ENCODE data around the gene B9D1. TPM values are rescaled to one million over a fixed set of nuclear protein-coding genes. Genes with fewer than 3 reads are reported as not detected.

B9D1 gene
- total and polyA plus RNA-seq, 5 donors from 2014 or later = 1.2 to 2.1 (median 1.6) TPM

GRCh38 chr17:19341641-19342610, 20.6 kb downstream of the B9D1 start:
- no peaks in the 10 kb centered on the region for H3K9me3 ChIP-seq (ENCODE audit: control insufficient read depth in 2 of 2, low read length in 2 of 2)
- H3K4me1 ChIP-seq (ENCODE audit: control insufficient read depth, insufficient read depth, low read length, poor library complexity, severe bottlenecking) = no peaks in the 10 kb centered on the region
- Mint-ChIP-seq H3K9me3 (no peaks in the 10 kb centered on the region), H3K27me3 (no peaks in the 10 kb centered on the region), H3K27ac (peak overlapping the region in 1 of 3 donors; percentile 40), H3K36me3 (no peaks in the 10 kb centered on the region), H3K4me3 (no peak overlapping the region), H3K4me1 (no peaks in the 10 kb centered on the region)
- no peaks in the 10 kb centered on the region for H3K36me3 ChIP-seq (ENCODE audit: control insufficient read depth, insufficient read depth, low read length)
- DNase-seq (no peak), ATAC-seq (ENCODE audit: low read depth in 2 of 2) (no peak)
- no peak overlapping the region for H3K4me3 ChIP-seq (ENCODE audit: low read depth, low read length)
- H3K27ac ChIP-seq (ENCODE audit: insufficient read depth, low read length, poor library complexity, severe bottlenecking) = no peak overlapping the region
- no peaks in the 10 kb centered on the region for H3K27me3 ChIP-seq (ENCODE audit: control insufficient read depth, insufficient read depth, low read length)

GRCh38 chr17:19341211-19341631, 21.3 kb downstream of the B9D1 start:
- no peaks in the 10 kb centered on the region for H3K27me3 Mint-ChIP-seq

GRCh38 chr17:19339341-19339815, 23.1 kb downstream of the B9D1 start:
- ATAC-seq (ENCODE audit: low read depth in 2 of 2) (no peak), DNase-seq (no peak)
- H3K4me3 Mint-ChIP-seq = no peak overlapping the region
- H3K4me1 ChIP-seq (ENCODE audit: control insufficient read depth, insufficient read depth, low read length, poor library complexity, severe bottlenecking) = no peaks in the 10 kb centered on the region
- H3K27ac ChIP-seq (ENCODE audit: insufficient read depth, low read length, poor library complexity, severe bottlenecking) = no peak overlapping the region
- no peaks in the 10 kb centered on the region for H3K4me1 Mint-ChIP-seq
- no peaks in the 10 kb centered on the region for H3K27me3 ChIP-seq (ENCODE audit: control insufficient read depth, insufficient read depth, low read length)
- H3K27ac Mint-ChIP-seq = no peak overlapping the region
- no peaks in the 10 kb centered on the region for H3K36me3 Mint-ChIP-seq
- H3K4me3 ChIP-seq (ENCODE audit: low read depth, low read length) = no peak overlapping the region
- no peaks in the 10 kb centered on the region for H3K36me3 ChIP-seq (ENCODE audit: control insufficient read depth, insufficient read depth, low read length)
- H3K9me3 Mint-ChIP-seq = no peaks in the 10 kb centered on the region
- H3K9me3 ChIP-seq (ENCODE audit: control insufficient read depth in 2 of 2, low read length in 2 of 2) = no peaks in the 10 kb centered on the region
- H3K27me3 Mint-ChIP-seq = no peaks in the 10 kb centered on the region

More at GRCh38 chr17:19341211-19341631, 21.3 kb downstream of the B9D1 start:
- H3K27ac ChIP-seq (ENCODE audit: insufficient read depth, low read length, poor library complexity, severe bottlenecking) = no peak overlapping the region
- no peak for ATAC-seq (ENCODE audit: low read depth in 2 of 2)
- DNase-seq = no peak
- no peaks in the 10 kb centered on the region for H3K9me3 ChIP-seq (ENCODE audit: control insufficient read depth in 2 of 2, low read length in 2 of 2)
- Mint-ChIP-seq H3K36me3 (no peaks in the 10 kb centered on the region), H3K27ac (peak overlapping the region in 2 of 3 donors; percentile 40 to 42), H3K4me1 (no peaks in the 10 kb centered on the region), H3K9me3 (no peaks in the 10 kb centered on the region), H3K4me3 (no peak overlapping the region)
- no peaks in the 10 kb centered on the region for H3K27me3 ChIP-seq (ENCODE audit: control insufficient read depth, insufficient read depth, low read length)
- H3K4me3 ChIP-seq (ENCODE audit: low read depth, low read length) = no peak overlapping the region
- no peaks in the 10 kb centered on the region for H3K4me1 ChIP-seq (ENCODE audit: control insufficient read depth, insufficient read depth, low read length, poor library complexity, severe bottlenecking)
- H3K36me3 ChIP-seq (ENCODE audit: control insufficient read depth, insufficient read depth, low read length) = no peaks in the 10 kb centered on the region

- Mint-ChIP-seq H3K4me3 (no peak overlapping the region), H3K9me3 (no peaks in the 10 kb centered on the region), H3K27ac (no peak overlapping the region), H3K4me1 (no peaks in the 10 kb centered on the region), H3K27me3 (no peaks in the 10 kb centered on the region), H3K36me3 (no peaks in the 10 kb centered on the region)
- no peaks in the 10 kb centered on the region for H3K9me3 ChIP-seq (ENCODE audit: control insufficient read depth in 2 of 2, low read length in 2 of 2)
- DNase-seq (peak; percentile 48 to 76 (median 65)), ATAC-seq (ENCODE audit: low read depth in 2 of 2) (peak; percentile 72 to 79)
- H3K36me3 ChIP-seq (ENCODE audit: control insufficient read depth, insufficient read depth, low read length) = no peaks in the 10 kb centered on the region
- H3K4me3 ChIP-seq (ENCODE audit: low read depth, low read length) = no peak overlapping the region
- no peaks in the 10 kb centered on the region for H3K27me3 ChIP-seq (ENCODE audit: control insufficient read depth, insufficient read depth, low read length)
- no peak overlapping the region for H3K27ac ChIP-seq (ENCODE audit: insufficient read depth, low read length, poor library complexity, severe bottlenecking)
- H3K4me1 ChIP-seq (ENCODE audit: control insufficient read depth, insufficient read depth, low read length, poor library complexity, severe bottlenecking) = no peaks in the 10 kb centered on the region
These were observed 24.2 kb downstream of the B9D1 start for GRCh38 chr17:19338031-19338990.

GRCh38 chr17:19337712-19338023, 24.9 kb downstream of the B9D1 start:
- Histone ChIP-seq H3K27me3 (ENCODE audit: control insufficient read depth, insufficient read depth, low read length) (no peaks in the 10 kb centered on the region), H3K4me3 (ENCODE audit: low read depth, low read length) (no peak overlapping the region), H3K27ac (ENCODE audit: insufficient read depth, low read length, poor library complexity, severe bottlenecking) (no peak overlapping the region), H3K4me1 (ENCODE audit: control insufficient read depth, insufficient read depth, low read length, poor library complexity, severe bottlenecking) (no peaks in the 10 kb centered on the region), H3K9me3 (ENCODE audit: control insufficient read depth in 2 of 2, low read length in 2 of 2) (no peaks in the 10 kb centered on the region), H3K36me3 (ENCODE audit: control insufficient read depth, insufficient read depth, low read length) (no peaks in the 10 kb centered on the region)
- H3K4me1 Mint-ChIP-seq = no peaks in the 10 kb centered on the region
- ATAC-seq (ENCODE audit: low read depth in 2 of 2) (no peak), DNase-seq (no peak)
- H3K4me3 Mint-ChIP-seq = no peak overlapping the region
- no peaks in the 10 kb centered on the region for H3K27me3 Mint-ChIP-seq
- H3K9me3 Mint-ChIP-seq = no peaks in the 10 kb centered on the region
- no peaks in the 10 kb centered on the region for H3K36me3 Mint-ChIP-seq
- H3K27ac Mint-ChIP-seq = no peak overlapping the region

- Mint-ChIP-seq H3K36me3 (no peaks in the 10 kb centered on the region), H3K4me3 (no peak overlapping the region), H3K27me3 (no peaks in the 10 kb centered on the region), H3K9me3 (no peaks in the 10 kb centered on the region), H3K27ac (no peak overlapping the region), H3K4me1 (no peaks in the 10 kb centered on the region)
- H3K27me3 ChIP-seq (ENCODE audit: control insufficient read depth, insufficient read depth, low read length) = no peaks in the 10 kb centered on the region
- no peaks in the 10 kb centered on the region for H3K4me1 ChIP-seq (ENCODE audit: control insufficient read depth, insufficient read depth, low read length, poor library complexity, severe bottlenecking)
- no peaks in the 10 kb centered on the region for H3K9me3 ChIP-seq (ENCODE audit: control insufficient read depth in 2 of 2, low read length in 2 of 2)
- no peak overlapping the region for H3K27ac ChIP-seq (ENCODE audit: insufficient read depth, low read length, poor library complexity, severe bottlenecking)
- ATAC-seq (ENCODE audit: low read depth in 2 of 2) = no peak
- H3K4me3 ChIP-seq (ENCODE audit: low read depth, low read length) = no peak overlapping the region
- DNase-seq = no peak
- no peaks in the 10 kb centered on the region for H3K36me3 ChIP-seq (ENCODE audit: control insufficient read depth, insufficient read depth, low read length)
These were observed 25.4 kb downstream of the B9D1 start for GRCh38 chr17:19336938-19337711.

- Mint-ChIP-seq H3K4me3 (no peak overlapping the region), H3K9me3 (no peaks in the 10 kb centered on the region), H3K4me1 (no peaks in the 10 kb centered on the region), H3K27ac (no peak overlapping the region), H3K27me3 (no peaks in the 10 kb centered on the region), H3K36me3 (no peaks in the 10 kb centered on the region)
- Histone ChIP-seq H3K27ac (ENCODE audit: insufficient read depth, low read length, poor library complexity, severe bottlenecking) (no peak overlapping the region), H3K4me3 (ENCODE audit: low read depth, low read length) (no peak overlapping the region), H3K4me1 (ENCODE audit: control insufficient read depth, insufficient read depth, low read length, poor library complexity, severe bottlenecking) (no peaks in the 10 kb centered on the region), H3K36me3 (ENCODE audit: control insufficient read depth, insufficient read depth, low read length) (no peaks in the 10 kb centered on the region), H3K9me3 (ENCODE audit: control insufficient read depth in 2 of 2, low read length in 2 of 2) (no peaks in the 10 kb centered on the region), H3K27me3 (ENCODE audit: control insufficient read depth, insufficient read depth, low read length) (no peaks in the 10 kb centered on the region)
- DNase-seq (no peak), ATAC-seq (ENCODE audit: low read depth in 2 of 2) (no peak)
These were observed 26.4 kb downstream of the B9D1 start for GRCh38 chr17:19335951-19336631.

All from CD4-positive, CD25-positive, alpha-beta regulatory T cell (primary cell).